LNCaP clone FGC (cell line): Measurements from ENCODE around the gene MARCHF10.

ENCODE experiments used
- DNase-seq: peaks from one replicate; pipeline ENCODE4 v3.0.0-alpha.2; 2011; ENCODE audit warnings: low read depth
- H3K4me3 ChIP-seq: 2 replicates; pipeline ENCODE4 v1.5.1; 2011; ENCODE audit warnings: mild to moderate bottlenecking, low read depth, low read length, control low read depth
- TF ChIP-seq, protein P1 (sequence below): IDR thresholded peaks from 2 replicates; pipeline ENCODE4 v1.5.1; 2012; ENCODE audit warnings: mild to moderate bottlenecking; ENCODE audit not compliant: control insufficient read depth, insufficient read depth; ENCODE audit errors: extremely low read depth

MARCHF10 gene

GRCh38 chr17:62725791-62726249 is 82.3 kb downstream of the MARCHF10 start:
- TF ChIP-seq, protein P1, sequence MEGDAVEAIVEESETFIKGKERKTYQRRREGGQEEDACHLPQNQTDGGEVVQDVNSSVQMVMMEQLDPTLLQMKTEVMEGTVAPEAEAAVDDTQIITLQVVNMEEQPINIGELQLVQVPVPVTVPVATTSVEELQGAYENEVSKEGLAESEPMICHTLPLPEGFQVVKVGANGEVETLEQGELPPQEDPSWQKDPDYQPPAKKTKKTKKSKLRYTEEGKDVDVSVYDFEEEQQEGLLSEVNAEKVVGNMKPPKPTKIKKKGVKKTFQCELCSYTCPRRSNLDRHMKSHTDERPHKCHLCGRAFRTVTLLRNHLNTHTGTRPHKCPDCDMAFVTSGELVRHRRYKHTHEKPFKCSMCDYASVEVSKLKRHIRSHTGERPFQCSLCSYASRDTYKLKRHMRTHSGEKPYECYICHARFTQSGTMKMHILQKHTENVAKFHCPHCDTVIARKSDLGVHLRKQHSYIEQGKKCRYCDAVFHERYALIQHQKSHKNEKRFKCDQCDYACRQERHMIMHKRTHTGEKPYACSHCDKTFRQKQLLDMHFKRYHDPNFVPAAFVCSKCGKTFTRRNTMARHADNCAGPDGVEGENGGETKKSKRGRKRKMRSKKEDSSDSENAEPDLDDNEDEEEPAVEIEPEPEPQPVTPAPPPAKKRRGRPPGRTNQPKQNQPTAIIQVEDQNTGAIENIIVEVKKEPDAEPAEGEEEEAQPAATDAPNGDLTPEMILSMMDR = 0 out of 2 replicates have a peak, but pooled peaks have one; percentile 6
- H3K4me3 ChIP-seq = no peak overlapping the region; the same call in 1 of the 2 replicates
- peak; percentile 100 for DNase-seq

GRCh38 chr17:62724398-62725146 is 83.5 kb downstream of the MARCHF10 start:
- H3K4me3 ChIP-seq = no peak overlapping the region
- DNase-seq = no peak
- TF ChIP-seq, protein P1 = no peak

- no peak for DNase-seq
- H3K4me3 ChIP-seq = no peak overlapping the region
- TF ChIP-seq, protein P1 = no peak
These were observed 84.3 kb downstream of the MARCHF10 start for GRCh38 chr17:62723842-62724241.

GRCh38 chr17:62722625-62723024 is 85.5 kb downstream of the MARCHF10 start:
- no peak overlapping the region for H3K4me3 ChIP-seq
- TF ChIP-seq, protein P1 = no peak
- DNase-seq = no peak

DNA sequence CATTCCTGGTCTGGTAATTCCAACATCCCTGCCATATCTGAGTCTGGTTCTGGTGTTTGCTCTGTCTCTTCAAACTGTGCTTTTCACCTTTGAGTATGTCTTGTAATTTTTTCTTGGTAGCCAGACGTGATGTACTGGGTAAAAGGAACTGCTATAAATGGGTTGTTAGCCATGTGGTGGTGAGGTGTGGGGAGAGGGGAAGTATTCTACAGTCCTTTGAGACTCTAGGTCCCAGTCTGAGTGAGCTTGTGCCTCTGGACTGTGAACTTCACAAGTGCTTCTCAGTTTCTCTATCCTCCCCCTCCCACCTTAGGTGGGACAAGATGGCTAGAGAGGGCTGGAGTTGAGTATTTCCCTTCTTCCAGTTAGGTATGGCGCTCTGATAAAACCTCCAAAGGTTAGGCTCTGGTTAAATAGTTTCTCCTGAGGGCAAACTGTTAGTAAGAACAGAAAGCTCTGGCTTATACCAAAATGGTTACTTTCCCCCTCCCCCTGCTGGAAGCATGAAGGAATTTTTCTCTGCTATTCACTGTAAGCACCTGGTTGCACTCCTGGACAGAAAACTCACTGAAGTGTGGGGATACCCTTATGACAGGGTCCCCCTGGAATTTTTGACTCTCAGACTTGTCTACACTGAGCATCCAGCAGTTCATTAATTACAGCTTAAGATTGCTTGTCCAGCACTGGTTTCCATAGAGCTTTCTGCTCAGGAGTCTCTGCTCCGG is 87.8 kb downstream of the MARCHF10 start:
- DNase-seq = no peak
- TF ChIP-seq, protein P1 = no peak
- no peak overlapping the region for H3K4me3 ChIP-seq

DNA sequence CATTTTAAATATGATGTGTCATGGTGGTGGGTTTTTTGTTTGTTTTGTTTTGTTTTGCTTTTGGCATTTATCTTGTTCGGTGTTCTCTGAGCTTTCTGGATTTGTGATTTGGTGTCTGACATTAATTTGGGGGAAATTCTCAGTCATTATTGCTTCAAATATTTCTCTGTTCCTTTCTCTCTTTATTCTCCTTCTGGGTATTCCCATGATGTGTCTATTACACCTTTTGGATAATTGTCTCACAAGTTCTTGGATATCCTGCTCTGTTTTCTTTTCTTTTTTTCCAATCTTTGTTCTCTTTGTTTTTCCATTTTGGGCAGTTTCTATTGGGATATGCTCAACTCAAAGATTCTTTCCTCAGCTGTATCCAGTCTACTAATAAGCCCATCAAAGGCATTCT is 88.5 kb downstream of the MARCHF10 start:
- no peak for DNase-seq
- H3K4me3 ChIP-seq = no peak overlapping the region
- TF ChIP-seq, protein P1 = no peak

GRCh38 chr17:62718429-62718828 is 89.7 kb downstream of the MARCHF10 start:
- DNase-seq = no peak
- H3K4me3 ChIP-seq = no peak overlapping the region
- TF ChIP-seq, protein P1 = no peak
